Panc1 (cell line): ENCODE measurements around the gene UGT1A7. TPM values are rescaled to one million over a fixed set of nuclear protein-coding genes. Genes with fewer than 3 reads are reported as not detected.

Experiments used
- ATAC-seq: fragments of 200-7000 bp; cut with Tn5 transposase; 2 replicates; pipeline ENCODE4 v1.9.1; 2020; ENCODE audit warnings: mild to moderate bottlenecking, moderate library complexity
- BruUV-seq: library from RNA; stranded (reverse); fragments of 400-500 nt; replicated peaks from 2 replicates; lab custom pipeline; 2021; lab: Mats Ljungman, UMichigan
- CTCF ChIA-PET: fragments of 300-600 bp; sonication (Branson Sonifier 250); formaldehyde crosslinking; loops from one replicate; lab custom pipeline; 2022; ENCODE audit warnings: antibody characterized with exemption; lab: Charles Lee
- POLR2A ChIA-PET: fragments of 300-600 bp; sonication (Branson Sonifier 250); formaldehyde crosslinking; loops from one replicate; lab custom pipeline; 2022; ENCODE audit warnings: antibody characterized with exemption; lab: Charles Lee
- DNase-seq: peaks from one replicate; pipeline ENCODE4 v3.0.0-alpha.2; 2010; ENCODE audit warnings: low read depth, low spot score
- H3K27ac ChIP-seq: 2 replicates; pipeline ENCODE4 v1.5.1; 2011; ENCODE audit warnings: mild to moderate bottlenecking, low read length, inconsistent platforms
- H3K27me3 ChIP-seq: fragments of 200-500 bp; sonication (Bioruptor generic); 2 replicates; pipeline ENCODE4 v1.6.0; 2014; ENCODE audit warnings: low read length, inconsistent platforms; ENCODE audit not compliant: control insufficient read depth, insufficient read depth
- H3K36me3 ChIP-seq: fragments of 200-500 bp; sonication (Bioruptor generic); 2 replicates; pipeline ENCODE4 v1.5.1; 2014; ENCODE audit warnings: inconsistent platforms, mild to moderate bottlenecking, low read length, moderate library complexity; ENCODE audit not compliant: control insufficient read depth, insufficient read depth
- H3K4me1 ChIP-seq: 2 replicates; pipeline ENCODE4 v1.5.1; 2011; ENCODE audit warnings: inconsistent platforms, mild to moderate bottlenecking, low read length, moderate library complexity; ENCODE audit not compliant: control insufficient read depth, insufficient read depth
- H3K4me3 ChIP-seq, 2 experiments: 2 replicates each; pipeline ENCODE4 v1.5.1; 2011 to 2012; ENCODE audit warnings: low read depth in 2 of 2, low read length in 2 of 2, mild to moderate bottlenecking in 2 of 2, inconsistent platforms in 1 of 2, moderate library complexity in 1 of 2
- H3K9me3 ChIP-seq: fragments of 200-500 bp; sonication (Bioruptor generic); 2 replicates; pipeline ENCODE4 v1.5.1; 2014; ENCODE audit warnings: low read depth, mild to moderate bottlenecking, inconsistent platforms, low read length, moderate library complexity; ENCODE audit not compliant: control insufficient read depth, insufficient read depth
- POLR2AphosphoS5 ChIP-seq: IDR thresholded peaks from 2 replicates; pipeline ENCODE4 v1.6.1; 2012; ENCODE audit warnings: mild to moderate bottlenecking, low read depth, low read length, moderate library complexity
- REST ChIP-seq, 2 experiments: IDR thresholded peaks; 2 replicates each; pipeline ENCODE4 v1.6.1; 2011 to 2012; ENCODE audit warnings: low read depth in 2 of 2, control low read depth in 1 of 2, low read length in 1 of 2, mild to moderate bottlenecking in 1 of 2, moderate library complexity in 1 of 2; ENCODE audit not compliant: insufficient read depth in 1 of 2
- SIN3A ChIP-seq: IDR thresholded peaks from 2 replicates; pipeline ENCODE4 v1.6.1; 2012; ENCODE audit warnings: low read depth, mild to moderate bottlenecking, low read length, moderate library complexity, borderline replicate concordance; ENCODE audit not compliant: insufficient read depth
- TCF7L2 ChIP-seq: IDR thresholded peaks from 2 replicates; pipeline ENCODE4 v1.6.1; 2011; ENCODE audit warnings: mild to moderate bottlenecking, low read depth, low read length, inconsistent platforms
- in situ Hi-C: cut with HindIII; loops from 2 replicates; pipeline ENCODE4 v1.10.0; 2016; ENCODE audit warnings: low sequenced_read_pairs, low pct_unique_long_range_greater_than_20kb
- intact Hi-C: fragments of 100-400 bp; cut with micrococcal nuclease; formaldehyde crosslinking; loops from one replicate; pipeline ENCODE4 v1.10.0; 2022; ENCODE audit not compliant: unreplicated experiment
- total RNA-seq: library from RNA; stranded (reverse); gene quantifications from one replicate; pipeline ENCODE4 v1.2.1, GENCODE V29; 2021; ENCODE audit not compliant: unreplicated experiment
- TF ChIP-seq, protein P1 (sequence below): fragments of 450-650 bp; IDR thresholded peaks from 2 replicates; pipeline ENCODE4 v1.5.1; 2017; ENCODE audit warnings: mild to moderate bottlenecking

UGT1A7 gene
- total RNA-seq, 1 experiment from 2014 or later, result not detected

GRCh38 chr2:233656443-233656842, 25.3 kb upstream of the UGT1A7 start:
- POLR2A ChIA-PET, result no interaction called here

GRCh38 chr2:233658610-233659009, 23.1 kb upstream of the UGT1A7 start:
- intact Hi-C loops (no loop called here), in situ Hi-C loops (no loop called here)
- H3K27me3 ChIP-seq, result peaks cover 6% of the 10 kb centered on the region
- ATAC-seq, result no peak
- no peaks in the 10 kb centered on the region for H3K9me3 ChIP-seq
- BruUV-seq, result no TSS peak
- no peak overlapping the region for H3K27ac ChIP-seq
- no peak for DNase-seq
- no peaks in the 10 kb centered on the region for H3K4me1 ChIP-seq
- POLR2A ChIA-PET, result no interaction called here
- CTCF ChIA-PET, result no interaction called here
- H3K36me3 ChIP-seq, result no peaks in the 10 kb centered on the region
- TF ChIP-seq REST (IDR thresholded peaks at IDR 0.05; ENCODE audit: insufficient read depth in 1 of 2, low read depth in 2 of 2, low read length in 1 of 2) (no peak), POLR2AphosphoS5 (no peak), TCF7L2 (no peak), SIN3A (no peak)
- TF ChIP-seq, protein P1, sequence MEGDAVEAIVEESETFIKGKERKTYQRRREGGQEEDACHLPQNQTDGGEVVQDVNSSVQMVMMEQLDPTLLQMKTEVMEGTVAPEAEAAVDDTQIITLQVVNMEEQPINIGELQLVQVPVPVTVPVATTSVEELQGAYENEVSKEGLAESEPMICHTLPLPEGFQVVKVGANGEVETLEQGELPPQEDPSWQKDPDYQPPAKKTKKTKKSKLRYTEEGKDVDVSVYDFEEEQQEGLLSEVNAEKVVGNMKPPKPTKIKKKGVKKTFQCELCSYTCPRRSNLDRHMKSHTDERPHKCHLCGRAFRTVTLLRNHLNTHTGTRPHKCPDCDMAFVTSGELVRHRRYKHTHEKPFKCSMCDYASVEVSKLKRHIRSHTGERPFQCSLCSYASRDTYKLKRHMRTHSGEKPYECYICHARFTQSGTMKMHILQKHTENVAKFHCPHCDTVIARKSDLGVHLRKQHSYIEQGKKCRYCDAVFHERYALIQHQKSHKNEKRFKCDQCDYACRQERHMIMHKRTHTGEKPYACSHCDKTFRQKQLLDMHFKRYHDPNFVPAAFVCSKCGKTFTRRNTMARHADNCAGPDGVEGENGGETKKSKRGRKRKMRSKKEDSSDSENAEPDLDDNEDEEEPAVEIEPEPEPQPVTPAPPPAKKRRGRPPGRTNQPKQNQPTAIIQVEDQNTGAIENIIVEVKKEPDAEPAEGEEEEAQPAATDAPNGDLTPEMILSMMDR, result no peak
- no peak overlapping the region for H3K4me3 ChIP-seq

More at GRCh38 chr2:233656443-233656842, 25.3 kb upstream of the UGT1A7 start:
- no peak overlapping the region for H3K27ac ChIP-seq
- DNase-seq, result no peak
- ATAC-seq, result no peak
- BruUV-seq, result no TSS peak
- no peaks in the 10 kb centered on the region for H3K36me3 ChIP-seq
- CTCF ChIA-PET, result no interaction called here
- H3K27me3 ChIP-seq, result peaks cover 4% of the 10 kb centered on the region
- intact Hi-C loops, result no loop called here
- H3K4me1 ChIP-seq, result no peaks in the 10 kb centered on the region
- H3K4me3 ChIP-seq, result no peak overlapping the region
- in situ Hi-C loops, result no loop called here
- no peaks in the 10 kb centered on the region for H3K9me3 ChIP-seq
- TF ChIP-seq SIN3A, result no peak
- TF ChIP-seq, protein P1, result no peak
- no peak for TF ChIP-seq TCF7L2
- no peak for TF ChIP-seq POLR2AphosphoS5
- no peak for TF ChIP-seq REST (IDR thresholded peaks at IDR 0.05; ENCODE audit: insufficient read depth in 1 of 2, low read depth in 2 of 2, low read length in 1 of 2)
